ENCODE data around the gene TARS2. TPM values are rescaled to one million over a fixed set of nuclear protein-coding genes. Genes with fewer than 3 reads are reported as not detected.

TARS2 gene
- total RNA-seq, 2 experiments from 2014 or later: 51.0 to 51.8 TPM

GRCh38 chr1:150549496-150550221 lies 62.4 kb downstream of the TARS2 start:
- DNase-seq: no peak
- Mint-ChIP-seq H3K9me3 (ENCODE audit: low read depth) (no peaks in the 10 kb centered on the region), H3K4me3 (peak overlapping the region; percentile 62), H3K27me3 (peaks cover 40% of the 10 kb centered on the region), H3K36me3 (no peaks in the 10 kb centered on the region), H3K4me1 (peaks cover 24% of the 10 kb centered on the region), H3K27ac (no peak overlapping the region)
- CTCF ChIA-PET: interaction anchor here (0.8 to 3.5 kb wide), 6 partner anchors 10 to 294 kb away, joined by 3 to 30 read pairs (median 4); no protein-coding TSS in a partner anchor
- no peak for ATAC-seq

GRCh38 chr1:150550222-150551050 lies 63.2 kb downstream of the TARS2 start:
- no peak for ATAC-seq
- no peak for DNase-seq
- CTCF ChIA-PET: interaction anchor here (0.8 to 1.8 kb wide), 6 partner anchors 9 to 35 kb away, joined by 3 to 17 read pairs (median 4); partner anchors contain the start of gene FALEC
- H3K27ac Mint-ChIP-seq: no peak overlapping the region
- peaks cover 37% of the 10 kb centered on the region for H3K27me3 Mint-ChIP-seq
- H3K9me3 Mint-ChIP-seq (ENCODE audit: low read depth): no peaks in the 10 kb centered on the region
- H3K36me3 Mint-ChIP-seq: no peaks in the 10 kb centered on the region
- H3K4me1 Mint-ChIP-seq: peaks cover 24% of the 10 kb centered on the region
- no peak overlapping the region for H3K4me3 Mint-ChIP-seq

DNA sequence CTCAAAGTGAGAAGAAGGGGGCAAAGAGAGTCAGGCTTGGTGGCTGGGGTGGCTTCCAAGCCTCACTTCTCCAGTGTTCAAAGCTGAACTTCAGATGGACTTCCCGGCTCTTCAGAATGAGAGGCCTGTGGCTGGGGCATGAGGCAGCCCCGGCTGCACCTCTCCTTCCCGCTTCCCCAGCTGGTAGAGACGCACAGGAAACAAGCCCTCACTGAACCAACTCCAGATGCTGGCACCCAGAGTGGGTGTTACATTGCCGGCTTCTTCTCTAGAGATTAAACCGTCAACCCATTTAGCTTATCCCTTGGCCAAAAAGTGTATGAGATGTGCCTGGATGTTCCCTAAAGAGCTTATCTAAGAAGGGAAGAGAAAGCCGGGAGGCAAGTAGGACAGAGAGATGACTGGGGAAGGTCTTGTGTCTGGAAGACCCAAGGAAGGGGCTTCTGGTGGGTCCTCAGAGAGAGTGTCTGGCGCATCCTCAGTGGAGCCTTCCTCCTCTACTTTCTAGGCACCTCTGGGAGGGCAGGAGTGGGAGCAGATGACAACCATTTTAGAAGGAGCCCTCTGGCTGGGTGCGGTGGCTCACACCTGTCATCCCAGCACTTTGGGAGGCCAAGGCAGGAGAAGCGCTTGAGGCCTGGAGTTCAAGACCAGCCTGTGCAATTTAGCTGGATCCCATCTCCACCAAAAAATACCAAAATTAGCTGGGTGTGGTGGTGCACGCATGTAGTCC lies 64.0 kb downstream of the TARS2 start:
- DNase-seq: no peak

GRCh38 chr1:150551784-150552127 lies 64.5 kb downstream of the TARS2 start:
- H3K27ac Mint-ChIP-seq: no peak overlapping the region
- H3K9me3 Mint-ChIP-seq (ENCODE audit: low read depth): no peaks in the 10 kb centered on the region
- peaks cover 24% of the 10 kb centered on the region for H3K4me1 Mint-ChIP-seq
- H3K27me3 Mint-ChIP-seq: peaks cover 27% of the 10 kb centered on the region
- no peak for ATAC-seq
- CTCF ChIA-PET: interaction anchor here (0.8 to 1.8 kb wide), 5 partner anchors 9 to 58 kb away, joined by 3 to 17 read pairs (median 4); partner anchors contain the start of gene FALEC
- DNase-seq: no peak
- no peaks in the 10 kb centered on the region for H3K36me3 Mint-ChIP-seq
- no peak overlapping the region for H3K4me3 Mint-ChIP-seq

More for the DNA sequence above, 64.0 kb downstream of the TARS2 start:
- Mint-ChIP-seq H3K27me3 (peaks cover 32% of the 10 kb centered on the region), H3K9me3 (ENCODE audit: low read depth) (no peaks in the 10 kb centered on the region), H3K4me3 (no peak overlapping the region), H3K27ac (no peak overlapping the region), H3K4me1 (peaks cover 24% of the 10 kb centered on the region), H3K36me3 (no peaks in the 10 kb centered on the region)
- CTCF ChIA-PET: interaction anchor here (0.8 to 1.8 kb wide), 6 partner anchors 8 to 58 kb away, joined by 3 to 17 read pairs (median 4); partner anchors contain the start of gene FALEC
- no peak for ATAC-seq

DNA sequence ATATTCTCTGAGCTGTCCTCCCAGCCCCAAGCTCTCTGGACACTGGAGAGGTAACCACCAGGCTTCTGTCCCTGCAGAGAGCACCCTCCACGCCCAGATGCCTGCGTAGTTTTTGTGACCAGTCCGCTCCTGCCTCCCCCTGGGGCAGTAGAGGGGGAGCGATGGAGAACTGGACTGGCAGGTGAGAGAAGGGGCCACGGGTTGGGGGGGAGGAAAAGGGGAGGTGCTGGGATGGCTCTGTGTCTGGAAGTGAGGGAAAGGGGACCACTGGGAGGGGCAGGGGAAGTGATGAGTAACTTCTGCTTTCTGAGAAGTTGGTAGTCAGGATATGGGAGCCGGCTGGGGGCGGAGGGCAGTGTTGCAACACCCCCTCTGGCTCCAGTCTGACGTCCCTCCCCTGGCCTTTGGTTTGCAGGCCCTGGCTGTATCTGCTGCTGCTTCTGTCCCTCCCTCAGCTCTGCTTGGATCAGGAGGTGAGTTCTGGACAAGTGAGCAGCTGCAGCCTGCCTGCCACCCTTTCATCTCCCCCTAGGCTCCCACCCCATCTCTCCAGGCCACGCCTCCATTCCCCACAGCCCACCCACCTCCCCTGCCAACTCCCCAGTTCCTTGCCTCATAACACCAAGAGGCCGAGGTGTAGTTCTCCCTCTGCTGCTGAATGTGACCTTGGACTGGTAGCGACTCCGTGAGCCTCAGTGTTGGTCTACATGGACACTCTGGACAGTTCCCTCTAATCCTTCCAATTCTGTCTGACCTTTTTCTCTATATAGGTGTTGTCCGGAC lies 65.1 kb downstream of the TARS2 start:
- DNase-seq (peak; percentile 41), ATAC-seq (no peak)
- no peaks in the 10 kb centered on the region for H3K36me3 Mint-ChIP-seq

GRCh38 chr1:150552911-150553289 lies 65.7 kb downstream of the TARS2 start:
- H3K27me3 Mint-ChIP-seq: peaks cover 23% of the 10 kb centered on the region
- peak overlapping the region; percentile 32 for H3K27ac Mint-ChIP-seq
- no peaks in the 10 kb centered on the region for H3K9me3 Mint-ChIP-seq (ENCODE audit: low read depth)
- no peak for ATAC-seq
- CTCF ChIA-PET: interaction anchor here (1.0 kb wide), 1 partner anchor 63 kb away, joined by 3 read pairs; no protein-coding TSS in a partner anchor
- H3K36me3 Mint-ChIP-seq: no peaks in the 10 kb centered on the region
- no peak for DNase-seq
- peaks cover 24% of the 10 kb centered on the region for H3K4me1 Mint-ChIP-seq
- no peak overlapping the region for H3K4me3 Mint-ChIP-seq

More for the DNA sequence above, 65.1 kb downstream of the TARS2 start:
- Mint-ChIP-seq H3K9me3 (ENCODE audit: low read depth) (no peaks in the 10 kb centered on the region), H3K4me1 (peaks cover 24% of the 10 kb centered on the region), H3K27ac (peak overlapping the region; percentile 32), H3K4me3 (no peak overlapping the region), H3K27me3 (peaks cover 23% of the 10 kb centered on the region)
- CTCF ChIA-PET: interaction anchor here (1.5 to 1.8 kb wide), 2 partner anchors 9 to 36 kb away, joined by 6 to 17 read pairs; partner anchors contain the start of gene FALEC

DNA sequence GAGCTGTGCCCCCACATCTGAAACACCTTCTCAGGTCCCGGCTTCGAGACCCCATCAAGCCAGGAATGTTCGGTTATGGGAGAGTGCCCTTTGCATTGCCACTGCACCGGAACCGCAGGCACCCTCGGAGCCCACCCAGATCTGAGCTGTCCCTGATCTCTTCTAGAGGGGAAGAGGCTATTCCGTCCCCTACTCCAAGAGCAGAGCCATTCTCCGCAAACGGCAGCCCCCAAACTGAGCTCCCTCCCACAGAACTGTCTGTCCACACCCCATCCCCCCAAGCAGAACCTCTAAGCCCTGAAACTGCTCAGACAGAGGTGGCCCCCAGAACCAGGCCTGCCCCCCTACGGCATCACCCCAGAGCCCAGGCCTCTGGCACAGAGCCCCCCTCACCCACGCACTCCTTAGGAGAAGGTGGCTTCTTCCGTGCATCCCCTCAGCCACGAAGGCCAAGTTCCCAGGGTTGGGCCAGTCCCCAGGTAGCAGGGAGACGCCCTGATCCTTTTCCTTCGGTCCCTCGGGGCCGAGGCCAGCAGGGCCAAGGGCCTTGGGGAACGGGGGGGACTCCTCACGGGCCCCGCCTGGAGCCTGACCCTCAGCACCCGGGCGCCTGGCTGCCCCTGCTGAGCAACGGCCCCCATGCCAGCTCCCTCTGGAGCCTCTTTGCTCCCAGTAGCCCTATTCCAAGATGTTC lies 66.3 kb downstream of the TARS2 start:
- Mint-ChIP-seq H3K4me1 (peaks cover 22% of the 10 kb centered on the region), H3K27me3 (peaks cover 21% of the 10 kb centered on the region), H3K4me3 (no peak overlapping the region), H3K9me3 (ENCODE audit: low read depth) (no peaks in the 10 kb centered on the region), H3K27ac (no peak overlapping the region), H3K36me3 (no peaks in the 10 kb centered on the region)
- CTCF ChIA-PET: interaction anchor here (1.0 kb wide), 1 partner anchor 62 kb away, joined by 3 read pairs; no protein-coding TSS in a partner anchor
- DNase-seq: peak; percentile 39
- no peak for ATAC-seq

GRCh38 chr1:150554086-150554452 lies 66.8 kb downstream of the TARS2 start:
- no peaks in the 10 kb centered on the region for H3K36me3 Mint-ChIP-seq
- H3K27me3 Mint-ChIP-seq: peaks cover 20% of the 10 kb centered on the region
- DNase-seq: no peak
- no peak overlapping the region for H3K4me3 Mint-ChIP-seq
- H3K4me1 Mint-ChIP-seq: peaks cover 21% of the 10 kb centered on the region
- H3K27ac Mint-ChIP-seq: no peak overlapping the region
- ATAC-seq: no peak
- H3K9me3 Mint-ChIP-seq (ENCODE audit: low read depth): no peaks in the 10 kb centered on the region
- CTCF ChIA-PET: interaction anchor here (1.0 kb wide), 1 partner anchor 62 kb away, joined by 3 read pairs; no protein-coding TSS in a partner anchor

- Mint-ChIP-seq H3K4me1 (peaks cover 24% of the 10 kb centered on the region), H3K27ac (no peak overlapping the region), H3K9me3 (ENCODE audit: low read depth) (no peaks in the 10 kb centered on the region), H3K4me3 (no peak overlapping the region), H3K27me3 (peaks cover 13% of the 10 kb centered on the region), H3K36me3 (no peaks in the 10 kb centered on the region)
- CTCF ChIA-PET: interaction anchor here (11.1 kb wide), 1 partner anchor 59 kb away, joined by 297 read pairs; no protein-coding TSS in a partner anchor
- DNase-seq: no peak
- no peak for ATAC-seq
Measured at GRCh38 chr1:150555198-150555970, 68.2 kb downstream of the TARS2 start.

DNA sequence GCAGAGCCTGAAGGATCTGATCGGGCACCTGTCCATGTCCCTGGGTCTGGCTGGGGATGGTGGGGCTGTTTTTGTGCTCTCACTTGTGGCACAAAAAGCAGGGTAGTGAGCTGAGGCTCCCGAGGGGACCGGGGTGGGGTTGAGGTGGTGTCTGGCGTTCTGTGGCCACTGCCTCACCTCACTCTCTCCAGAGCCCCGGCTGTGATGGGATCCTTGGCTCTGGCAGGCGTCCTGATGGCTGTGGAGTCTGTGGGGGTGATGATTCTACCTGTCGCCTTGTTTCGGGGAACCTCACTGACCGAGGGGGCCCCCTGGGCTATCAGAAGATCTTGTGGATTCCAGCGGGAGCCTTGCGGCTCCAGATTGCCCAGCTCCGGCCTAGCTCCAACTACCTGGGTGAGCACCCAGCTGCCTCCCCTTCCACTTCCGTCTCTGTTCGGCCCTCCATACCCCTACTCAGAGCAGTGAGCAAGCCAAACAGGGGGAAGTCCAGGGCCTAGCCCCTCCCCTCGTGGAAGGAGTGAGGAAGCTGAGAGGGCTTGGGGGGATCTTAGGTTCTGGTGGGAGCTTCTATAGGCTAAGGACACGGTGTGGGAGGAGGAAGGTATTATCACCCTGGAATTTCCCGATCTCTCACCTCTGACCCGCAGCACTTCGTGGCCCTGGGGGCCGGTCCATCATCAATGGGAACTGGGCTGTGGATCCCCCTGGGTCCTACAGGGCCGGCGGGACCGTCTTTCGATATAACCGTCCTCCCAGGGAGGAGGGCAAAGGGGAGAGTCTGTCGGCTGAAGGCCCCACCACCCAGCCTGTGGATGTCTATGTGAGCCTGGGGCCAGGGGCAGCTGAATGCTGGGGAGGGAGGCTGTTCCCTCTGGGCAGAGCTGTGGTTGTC lies 69.0 kb downstream of the TARS2 start:
- no peak for ATAC-seq
- H3K4me3 Mint-ChIP-seq: no peak overlapping the region
- peaks cover 4% of the 10 kb centered on the region for H3K27me3 Mint-ChIP-seq
- CTCF ChIA-PET: interaction anchor here (1.4 to 11.1 kb wide), 2 partner anchors 23 to 58 kb away, joined by 4 to 297 read pairs; no protein-coding TSS in a partner anchor
- H3K9me3 Mint-ChIP-seq (ENCODE audit: low read depth): no peaks in the 10 kb centered on the region
- no peaks in the 10 kb centered on the region for H3K36me3 Mint-ChIP-seq
- no peak for DNase-seq
- no peak overlapping the region for H3K27ac Mint-ChIP-seq
- peaks cover 26% of the 10 kb centered on the region for H3K4me1 Mint-ChIP-seq

Data from activated CD8-positive, alpha-beta memory T cell treated with anti-CD3 and anti-CD28 coated beads, Interleukin-2, amount 10 ng/mL, durations not matched to agents 7 days and 5 days (primary cell).